Activated CD8-positive, alpha-beta T cell treated with anti-CD3 and anti-CD28 coated beads, Interleukin-2, amount 10 ng/mL, durations not matched to agents 7 days and 5 days (primary cell): ENCODE measurements around the gene GLOD5. TPM values are rescaled to one million over a fixed set of nuclear protein-coding genes. Genes with fewer than 3 reads are reported as not detected.

Source experiments
- ATAC-seq: fragments of 150-1000 bp; cut with Tn5 transposase; one replicate; pipeline ENCODE4 v1.10.0; 2021; ENCODE audit warnings: moderate library complexity
- CTCF ChIA-PET: fragments of 350-600 bp; sonication (Branson Sonifier 250); formaldehyde crosslinking; loops from one replicate; lab custom pipeline; 2021; ENCODE audit warnings: antibody characterized with exemption; lab: Charles Lee
- POLR2A ChIA-PET: fragments of 350-600 bp; sonication (Branson Sonifier 250); formaldehyde crosslinking; loops from one replicate; lab custom pipeline; 2021; ENCODE audit warnings: antibody characterized with exemption; lab: Charles Lee
- DNase-seq: peaks from one replicate; pipeline ENCODE4 v3.0.0-alpha.2; 2020
- H3K27ac Mint-ChIP-seq: one replicate; pipeline ENCODE4 v1.8.0; 2021; ENCODE audit warnings: mild to moderate bottlenecking, mixed read lengths
- H3K27me3 Mint-ChIP-seq: one replicate; pipeline ENCODE4 v1.8.0; 2021; ENCODE audit warnings: low read depth, mixed read lengths
- H3K36me3 Mint-ChIP-seq: one replicate; pipeline ENCODE4 v1.8.0; 2021; ENCODE audit warnings: low read depth, mixed read lengths
- H3K4me1 Mint-ChIP-seq: one replicate; pipeline ENCODE4 v1.8.0; 2021; ENCODE audit warnings: low read depth, mixed read lengths
- H3K4me3 Mint-ChIP-seq: one replicate; pipeline ENCODE4 v1.8.0; 2021; ENCODE audit warnings: mild to moderate bottlenecking, mixed read lengths
- H3K9me3 Mint-ChIP-seq: one replicate; pipeline ENCODE4 v1.8.0; 2022; ENCODE audit warnings: mixed read lengths; ENCODE audit not compliant: insufficient read depth
- total RNA-seq, 2 experiments: library from RNA; stranded (reverse); gene quantifications; one replicate each; pipeline ENCODE4 v1.2.3, GENCODE V29; 2021

The GLOD5 gene
- total RNA-seq, result not detected

DNA sequence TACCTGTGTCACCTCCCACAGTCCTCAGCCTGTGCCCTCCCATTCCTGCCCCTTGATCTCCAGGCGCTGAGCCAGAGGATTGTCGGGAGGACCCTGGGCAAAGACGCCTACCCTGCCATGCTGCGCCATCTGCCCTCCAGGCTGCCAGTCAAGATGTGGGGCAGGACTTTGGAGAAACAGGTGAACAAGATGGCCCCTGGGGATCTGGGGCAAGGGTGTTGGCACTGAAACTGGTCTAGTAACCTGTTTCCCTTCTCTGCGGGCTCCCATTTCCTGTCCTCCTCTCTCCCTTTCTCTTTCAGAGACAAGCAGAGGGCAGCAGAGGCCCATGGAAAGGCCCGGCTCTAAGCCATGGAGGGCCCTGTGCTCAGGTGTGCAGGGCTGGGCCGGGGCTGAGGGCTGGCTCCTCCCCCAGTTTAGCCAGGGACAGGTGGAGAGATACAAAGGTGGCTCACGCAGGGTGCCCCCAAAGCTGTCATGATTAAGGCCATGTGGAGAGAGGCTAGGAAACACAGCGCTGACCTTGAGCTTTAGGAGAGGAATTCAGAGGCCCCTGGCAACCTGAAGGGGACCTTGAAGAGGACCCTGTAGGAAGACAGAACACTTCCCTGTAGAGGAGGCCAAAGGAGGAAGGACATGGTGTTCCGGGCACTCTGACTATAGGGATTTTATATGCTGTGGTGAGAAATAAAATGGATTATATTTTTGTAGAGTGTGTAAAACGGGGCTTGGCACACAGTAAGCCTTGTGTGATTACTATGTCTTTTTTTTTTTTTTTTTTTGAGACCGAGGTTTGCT lies at the start of gene GLOD5:
TSS of gene GLOD5 (plus strand) at position 74 of the 798 bp plus-strand sequence. CDS start at position 118, 44 bp downstream.
- Mint-ChIP-seq H3K36me3 (no peaks in the 10 kb centered on the region), H3K4me1 (peaks cover 9% of the 10 kb centered on the region), H3K4me3 (no peak within 1 kb of the TSS), H3K27me3 (peaks cover 2% of the 10 kb centered on the region), H3K27ac (peak within 1 kb of the TSS; percentile 74), H3K9me3 (no peaks in the 10 kb centered on the region)
- CTCF ChIA-PET, result interaction anchor here (0.6 kb wide), 1 partner anchor 113 kb away, joined by 3 read pairs; no protein-coding TSS in a partner anchor
- POLR2A ChIA-PET, result no interaction called here
- DNase-seq (peak; percentile 48), ATAC-seq (peak; percentile 70)

DNA sequence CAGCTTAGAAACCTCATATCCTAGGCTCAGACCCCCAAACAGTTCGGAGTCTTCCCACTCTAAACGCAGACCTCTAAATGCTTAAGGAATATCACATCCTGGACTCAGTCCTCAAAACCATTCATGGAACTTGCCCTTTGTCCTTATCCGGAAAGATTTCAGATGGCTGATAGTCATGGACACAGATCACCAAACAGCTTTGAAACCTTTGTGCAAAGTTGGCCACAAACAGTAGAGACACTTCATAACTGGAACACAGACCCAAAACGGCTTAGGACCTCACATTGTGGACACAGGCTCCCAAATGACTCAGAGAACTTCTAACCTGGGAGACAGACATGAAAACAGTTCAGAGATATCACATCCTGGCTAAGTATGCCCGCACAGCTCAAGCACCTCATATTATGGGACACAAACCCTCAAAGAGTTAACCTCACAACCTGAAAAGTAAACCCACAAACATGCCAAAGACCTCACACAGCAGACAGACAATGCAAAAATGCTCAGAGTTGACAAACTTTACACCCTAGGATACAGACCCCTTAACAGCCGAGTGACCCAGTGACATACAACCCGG lies 49.5 kb upstream of the GLOD5 start:
- Mint-ChIP-seq H3K27me3 (no peaks in the 10 kb centered on the region), H3K4me3 (peak overlapping the region; percentile 65), H3K4me1 (peaks cover 65% of the 10 kb centered on the region), H3K27ac (peak overlapping the region; percentile 93), H3K36me3 (peaks cover 69% of the 10 kb centered on the region), H3K9me3 (no peaks in the 10 kb centered on the region)
- DNase-seq (no peak), ATAC-seq (no peak)
- ChIA-PET CTCF (no interaction called here), POLR2A (interaction anchor here (1.6 to 3.6 kb wide), 2 partner anchors 15 to 25 kb away, joined by 13 to 24 read pairs; partner anchors contain the start of gene SUV39H1)

DNA sequence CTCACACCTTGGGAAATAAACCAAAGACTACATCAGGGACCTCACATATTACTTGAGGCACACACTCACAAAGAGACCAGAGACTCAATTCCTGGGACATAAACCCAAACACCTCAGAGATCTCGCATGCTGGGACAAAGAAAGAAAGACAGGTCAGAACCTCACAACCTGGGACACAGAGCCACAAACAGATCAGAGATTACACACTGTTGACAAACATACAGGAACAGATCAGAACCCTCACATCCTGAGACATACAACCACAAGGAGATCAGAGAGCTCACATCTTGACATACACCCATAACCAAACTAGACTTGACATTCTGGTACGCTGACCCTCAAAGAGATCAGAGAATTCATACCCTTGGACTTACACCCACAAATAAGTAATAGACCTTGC lies 47.7 kb upstream of the GLOD5 start:
- Mint-ChIP-seq H3K4me1 (peaks cover 72% of the 10 kb centered on the region), H3K9me3 (no peaks in the 10 kb centered on the region), H3K36me3 (peaks cover 60% of the 10 kb centered on the region), H3K27ac (peak overlapping the region; percentile 93), H3K4me3 (peak overlapping the region; percentile 37), H3K27me3 (no peaks in the 10 kb centered on the region)
- CTCF ChIA-PET, result interaction anchor here (0.6 kb wide), 1 partner anchor 21 kb away, joined by 3 read pairs; no protein-coding TSS in a partner anchor
- POLR2A ChIA-PET, result interaction anchor here (1.5 to 3.6 kb wide), 4 partner anchors 12 to 66 kb away, joined by 3 to 24 read pairs (median 3); partner anchors contain the start of gene SUV39H1
- DNase-seq, result no peak
- peak; percentile 53 for ATAC-seq

DNA sequence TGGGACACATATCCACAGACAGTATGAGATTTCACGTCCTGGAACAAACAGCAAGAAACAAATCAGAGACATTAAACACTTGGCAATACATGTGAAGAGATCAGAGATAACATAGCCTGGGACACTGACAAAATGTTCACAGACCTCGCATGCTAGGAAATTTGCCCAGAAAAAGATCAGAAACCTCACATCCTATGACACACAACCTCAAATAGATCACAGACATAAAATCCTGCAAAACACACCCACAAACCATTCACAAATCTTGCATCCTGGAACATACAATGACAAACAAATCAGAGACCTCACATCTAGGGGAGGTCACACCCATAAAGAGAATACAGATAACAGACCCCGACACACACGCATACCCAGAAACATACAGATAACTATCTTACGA lies 47.0 kb upstream of the GLOD5 start:
- ChIA-PET POLR2A (interaction anchor here (1.5 to 3.6 kb wide), 3 partner anchors 11 to 22 kb away, joined by 3 to 24 read pairs (median 3); partner anchors contain the start of gene SUV39H1), CTCF (no interaction called here)
- no peak for DNase-seq
- no peak for ATAC-seq
- no peak overlapping the region for H3K4me3 Mint-ChIP-seq
- peaks cover 58% of the 10 kb centered on the region for H3K36me3 Mint-ChIP-seq
- no peaks in the 10 kb centered on the region for H3K27me3 Mint-ChIP-seq
- peaks cover 76% of the 10 kb centered on the region for H3K4me1 Mint-ChIP-seq
- H3K9me3 Mint-ChIP-seq, result no peaks in the 10 kb centered on the region
- peak overlapping the region; percentile 53 for H3K27ac Mint-ChIP-seq

DNA sequence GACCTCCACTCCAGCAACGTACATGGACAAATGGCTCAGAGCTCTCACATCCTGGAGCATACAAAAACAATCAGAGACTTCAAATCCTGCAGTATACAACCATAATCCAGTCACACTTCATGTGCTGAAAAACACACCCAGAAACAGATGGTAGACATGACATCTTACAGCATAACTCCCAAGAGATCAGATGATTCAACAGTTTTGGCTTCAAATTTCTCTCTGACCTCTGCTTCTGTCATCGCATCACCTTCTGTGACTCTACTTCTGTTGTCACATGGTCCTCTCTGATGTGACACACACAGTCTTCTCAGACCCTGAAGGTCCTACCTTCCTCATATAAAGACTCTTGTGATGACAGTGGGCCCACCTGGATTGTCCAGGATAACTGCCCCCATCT lies 46.5 kb upstream of the GLOD5 start:
- DNase-seq (no peak), ATAC-seq (no peak)
- Mint-ChIP-seq H3K9me3 (no peaks in the 10 kb centered on the region), H3K27me3 (no peaks in the 10 kb centered on the region), H3K4me3 (no peak overlapping the region), H3K27ac (peak overlapping the region; percentile 71), H3K4me1 (peaks cover 76% of the 10 kb centered on the region), H3K36me3 (peaks cover 58% of the 10 kb centered on the region)
- ChIA-PET POLR2A (interaction anchor here (1.5 to 3.6 kb wide), 2 partner anchors 19 to 22 kb away, joined by 3 to 24 read pairs; partner anchors contain the start of gene SUV39H1), CTCF (no interaction called here)

DNA sequence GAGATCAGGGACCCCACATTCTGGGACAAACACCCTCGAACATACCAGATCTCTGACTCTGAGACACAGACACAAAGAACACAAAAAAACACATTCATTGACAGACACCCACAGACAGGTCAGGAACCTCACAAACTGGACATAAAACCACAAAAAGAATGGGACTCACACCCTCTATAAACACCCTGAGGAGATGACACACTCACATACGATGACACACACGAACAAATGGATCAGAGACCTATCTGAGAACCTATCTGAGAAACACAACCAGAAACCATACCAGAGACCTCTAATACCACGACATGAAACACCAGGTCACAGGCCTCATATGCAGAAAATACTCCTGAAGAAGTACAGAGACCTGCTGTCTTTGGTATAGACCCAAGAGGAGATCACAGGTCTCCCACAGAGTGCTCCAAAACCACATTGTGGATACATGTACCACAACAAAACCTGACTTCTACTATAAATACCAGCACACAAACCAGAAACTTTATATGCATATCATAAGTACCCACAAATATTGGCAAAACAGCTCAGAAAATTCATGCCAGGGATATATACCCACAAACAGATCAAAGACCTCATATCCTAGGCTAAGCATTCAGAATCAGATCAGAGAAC lies 45.6 kb upstream of the GLOD5 start:
- Mint-ChIP-seq H3K36me3 (peaks cover 49% of the 10 kb centered on the region), H3K27ac (peak overlapping the region; percentile 71), H3K27me3 (no peaks in the 10 kb centered on the region), H3K4me3 (peak overlapping the region; percentile 15), H3K4me1 (peaks cover 71% of the 10 kb centered on the region), H3K9me3 (no peaks in the 10 kb centered on the region)
- ChIA-PET CTCF (no interaction called here), POLR2A (no interaction called here)
- ATAC-seq (no peak), DNase-seq (no peak)

DNA sequence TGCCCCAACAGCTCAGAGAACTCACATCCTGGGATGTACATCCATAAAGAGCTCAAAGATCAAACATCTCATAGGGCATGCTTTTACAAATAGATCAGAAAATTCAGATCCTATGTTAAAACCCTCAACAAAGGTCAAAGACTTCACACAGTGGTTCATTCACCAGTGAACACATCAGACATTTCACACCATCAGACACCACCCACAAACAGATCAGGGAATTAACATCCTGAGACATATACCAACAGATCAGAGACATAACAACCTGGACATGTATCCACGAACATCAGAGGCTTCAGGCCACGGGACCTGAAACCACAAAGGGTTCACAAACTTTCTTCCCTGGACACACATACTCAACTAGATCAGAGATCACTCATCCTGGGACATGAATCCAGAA lies 41.6 kb upstream of the GLOD5 start:
- Mint-ChIP-seq H3K36me3 (peaks cover 20% of the 10 kb centered on the region), H3K9me3 (no peaks in the 10 kb centered on the region), H3K27ac (no peak overlapping the region), H3K4me1 (peaks cover 33% of the 10 kb centered on the region), H3K4me3 (no peak overlapping the region), H3K27me3 (no peaks in the 10 kb centered on the region)
- DNase-seq, result no peak
- ATAC-seq, result peak; percentile 21
- POLR2A ChIA-PET, result no interaction called here
- CTCF ChIA-PET, result interaction anchor here (1.3 kb wide), 1 partner anchor 71 kb away, joined by 4 read pairs; no protein-coding TSS in a partner anchor

DNA sequence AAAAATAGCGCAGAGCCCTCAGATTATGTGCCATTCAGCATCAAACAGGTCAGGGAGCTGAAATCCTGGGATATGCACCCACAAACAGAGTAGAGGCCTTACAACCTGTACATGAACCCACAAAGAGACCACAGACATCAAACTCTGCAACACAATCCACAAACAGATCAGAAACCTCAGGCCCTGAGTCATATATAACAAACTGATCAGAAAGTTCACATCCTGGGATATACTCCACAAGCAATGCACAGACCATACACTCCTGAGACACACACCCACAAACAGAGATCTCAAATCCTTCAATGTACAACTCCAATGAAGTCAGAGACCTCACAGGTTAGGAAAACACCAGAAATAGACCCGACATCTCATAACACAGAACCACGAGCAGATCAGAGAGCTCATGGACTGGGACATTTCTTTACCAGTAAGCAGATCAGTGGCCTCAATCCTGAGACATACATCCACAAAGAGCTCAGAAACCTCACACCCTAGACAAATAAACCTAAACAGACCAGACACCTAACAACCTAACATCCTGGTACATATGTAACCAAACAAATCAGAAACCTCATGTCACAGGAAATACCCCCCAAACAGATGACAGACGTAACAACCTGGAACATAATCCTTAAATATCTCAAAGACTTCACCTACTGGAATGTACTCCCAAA lies 40.8 kb upstream of the GLOD5 start:
- H3K4me1 Mint-ChIP-seq, result peaks cover 29% of the 10 kb centered on the region
- no peak overlapping the region for H3K27ac Mint-ChIP-seq
- no peaks in the 10 kb centered on the region for H3K27me3 Mint-ChIP-seq
- CTCF ChIA-PET, result interaction anchor here (1.3 kb wide), 1 partner anchor 72 kb away, joined by 4 read pairs; no protein-coding TSS in a partner anchor
- H3K36me3 Mint-ChIP-seq, result peaks cover 18% of the 10 kb centered on the region
- no peak overlapping the region for H3K4me3 Mint-ChIP-seq
- ATAC-seq (peak; percentile 57), DNase-seq (no peak)
- H3K9me3 Mint-ChIP-seq, result peaks cover under 1% of the 10 kb centered on the region
- POLR2A ChIA-PET, result interaction anchor here (1.3 kb wide), 1 partner anchor 16 kb away, joined by 9 read pairs; no protein-coding TSS in a partner anchor

DNA sequence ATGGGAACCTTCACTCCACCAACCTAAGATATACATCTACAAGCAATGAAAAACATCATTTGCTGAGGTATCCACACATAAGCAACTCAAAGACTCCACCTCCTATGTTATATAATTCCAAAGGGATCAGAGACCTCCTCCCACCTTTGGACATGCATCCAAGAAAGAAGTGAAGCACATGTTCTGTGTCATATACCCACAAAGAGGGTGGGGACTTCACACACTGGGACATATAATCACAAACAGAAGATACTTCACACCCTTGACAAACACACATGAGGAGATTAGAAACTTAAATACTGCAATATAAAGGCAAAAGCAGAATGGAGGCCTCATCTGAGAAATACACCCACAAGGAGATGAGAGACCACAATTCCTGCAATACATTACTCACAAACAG lies 39.6 kb upstream of the GLOD5 start:
- H3K4me3 Mint-ChIP-seq, result no peak overlapping the region
- H3K27me3 Mint-ChIP-seq, result no peaks in the 10 kb centered on the region
- CTCF ChIA-PET, result no interaction called here
- no peak for ATAC-seq
- H3K9me3 Mint-ChIP-seq, result peaks cover 5% of the 10 kb centered on the region
- H3K36me3 Mint-ChIP-seq, result peaks cover 19% of the 10 kb centered on the region
- no peak for DNase-seq
- peaks cover 30% of the 10 kb centered on the region for H3K4me1 Mint-ChIP-seq
- POLR2A ChIA-PET, result no interaction called here
- H3K27ac Mint-ChIP-seq, result no peak overlapping the region

DNA sequence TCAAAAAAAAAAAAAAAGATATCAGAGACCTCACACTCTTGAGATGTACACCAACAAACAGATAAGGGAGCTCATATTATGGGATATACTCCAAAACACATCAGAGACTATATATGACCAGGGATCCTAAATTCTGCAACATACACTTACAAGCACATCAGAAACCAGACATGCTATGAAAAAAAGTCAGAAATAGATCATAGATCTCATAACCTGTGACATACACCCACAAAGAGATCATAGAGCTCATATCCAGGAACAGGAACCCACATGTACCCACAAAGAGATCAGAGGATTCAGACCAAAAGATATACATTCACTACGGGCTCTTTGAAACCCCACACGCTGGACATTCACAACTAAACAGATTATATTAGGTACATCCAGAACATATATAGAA lies 35.0 kb upstream of the GLOD5 start:
- ATAC-seq (no peak), DNase-seq (no peak)
- H3K9me3 Mint-ChIP-seq, result peaks cover 5% of the 10 kb centered on the region
- peaks cover 34% of the 10 kb centered on the region for H3K4me1 Mint-ChIP-seq
- H3K4me3 Mint-ChIP-seq, result no peak overlapping the region
- H3K36me3 Mint-ChIP-seq, result peaks cover 24% of the 10 kb centered on the region
- ChIA-PET CTCF (no interaction called here), POLR2A (interaction anchor here (1.1 to 1.8 kb wide), 2 partner anchors 11 to 13 kb away, joined by 3 to 6 read pairs; no protein-coding TSS in a partner anchor)
- H3K27me3 Mint-ChIP-seq, result no peaks in the 10 kb centered on the region
- no peak overlapping the region for H3K27ac Mint-ChIP-seq

DNA sequence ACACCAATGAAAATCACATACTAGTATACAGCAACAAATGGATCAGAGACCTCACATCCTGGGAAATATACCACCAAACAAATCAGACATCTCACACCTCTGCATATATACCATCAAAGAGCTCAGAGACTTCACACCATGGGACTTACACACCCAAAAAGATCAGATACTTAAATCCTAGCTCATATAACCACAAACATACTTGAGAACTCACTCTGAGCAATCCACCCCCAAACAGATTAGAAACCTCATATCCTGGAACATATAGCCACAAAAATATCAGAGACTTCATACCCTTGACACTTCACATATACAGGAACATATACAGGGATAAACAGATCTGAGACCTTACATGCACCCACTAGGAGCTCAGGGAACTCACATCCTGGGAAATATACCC lies 32.9 kb upstream of the GLOD5 start:
- H3K9me3 Mint-ChIP-seq, result peaks cover 5% of the 10 kb centered on the region
- ChIA-PET POLR2A (interaction anchor here (1.1 kb wide), 1 partner anchor 16 kb away, joined by 4 read pairs; no protein-coding TSS in a partner anchor), CTCF (interaction anchor here (1.8 kb wide), 1 partner anchor 80 kb away, joined by 4 read pairs; no protein-coding TSS in a partner anchor)
- peaks cover 34% of the 10 kb centered on the region for H3K4me1 Mint-ChIP-seq
- ATAC-seq (no peak), DNase-seq (no peak)
- no peak overlapping the region for H3K4me3 Mint-ChIP-seq
- peaks cover 24% of the 10 kb centered on the region for H3K36me3 Mint-ChIP-seq
- no peaks in the 10 kb centered on the region for H3K27me3 Mint-ChIP-seq
- H3K27ac Mint-ChIP-seq, result no peak overlapping the region
